ENCODE results near the gene MICALL1.
A peak's percentile ranks its signal among the peaks of the same experiment; 100 is the strongest.
"Not testable (repeated sequence)": the region's sequence is repeated elsewhere in the genome, so short reads cannot be mapped to it uniquely, and the experiment has no call there.

The MICALL1 gene

GRCh38 chr22:37953062-37953436, 47.0 kb downstream of the MICALL1 start:
- peak overlapping the region; percentile 79 for H3K4me2 ChIP-seq (ENCODE audit: low read length)
- no peaks in the 10 kb centered on the region for H3F3A ChIP-seq (ENCODE audit: insufficient read depth, low read length)
- TF ChIP-seq CTCF (IDR thresholded peaks at IDR 0.05; ENCODE audit: low read length), result no peak
- no peak for TF ChIP-seq EZH2 (IDR thresholded peaks at IDR 0.05; ENCODE audit: borderline replicate concordance, low read length)
- no peaks in the 10 kb centered on the region for H4K20me1 ChIP-seq (ENCODE audit: insufficient read depth, low read length)
- H3K9ac ChIP-seq (ENCODE audit: low read length), result peak overlapping the region; percentile 92; the same call in 1 of the 2 replicates
- H3K9me3 ChIP-seq (ENCODE audit: low read length), result no peaks in the 10 kb centered on the region
- peaks cover 20% of the 10 kb centered on the region for H3K4me1 ChIP-seq (ENCODE audit: insufficient read depth, low read length, severe bottlenecking)
- peak overlapping the region; percentile 95 for H3K4me3 ChIP-seq (ENCODE audit: low read depth, low read length, poor library complexity, severe bottlenecking)
- no peak overlapping the region for H3K27ac ChIP-seq (ENCODE audit: low read depth, low read length, poor library complexity, severe bottlenecking)
- H3K27me3 ChIP-seq (ENCODE audit: insufficient read depth, low read length), result no peaks in the 10 kb centered on the region
- H3K9me2 ChIP-seq (ENCODE audit: low read depth, low read length), result no peaks in the 10 kb centered on the region
- peaks cover 11% of the 10 kb centered on the region for H3K79me2 ChIP-seq (ENCODE audit: insufficient read depth, low read length)
- no peak overlapping the region for H2AFZ ChIP-seq (ENCODE audit: low read length)
- H3K36me3 ChIP-seq (ENCODE audit: insufficient read depth, low read length), result peaks cover 16% of the 10 kb centered on the region

GRCh38 chr22:37953437-37954179, 47.5 kb downstream of the MICALL1 start, which contains the start of the genes C22orf23 and POLR2F:
TSS of gene C22orf23 (minus strand) at chr22:37953601. CDS start at chr22:37953149, 452 bp downstream.
TSS of gene POLR2F (plus strand) at chr22:37953699. CDS start at chr22:37953788, 89 bp downstream.
- H3K27ac ChIP-seq (ENCODE audit: low read depth, low read length, poor library complexity, severe bottlenecking), result no peak within 1 kb of the TSS
- H3F3A ChIP-seq (ENCODE audit: insufficient read depth, low read length), result no peaks in the 10 kb centered on the region
- no peaks in the 10 kb centered on the region for H3K9me2 ChIP-seq (ENCODE audit: low read depth, low read length)
- peak within 1 kb of the TSS; percentile 92 for H3K9ac ChIP-seq (ENCODE audit: low read length)
- peaks cover 11% of the 10 kb centered on the region for H3K79me2 ChIP-seq (ENCODE audit: insufficient read depth, low read length)
- peaks cover 20% of the 10 kb centered on the region for H3K4me1 ChIP-seq (ENCODE audit: insufficient read depth, low read length, severe bottlenecking)
- peaks cover 20% of the 10 kb centered on the region for H3K36me3 ChIP-seq (ENCODE audit: insufficient read depth, low read length)
- no peaks in the 10 kb centered on the region for H3K27me3 ChIP-seq (ENCODE audit: insufficient read depth, low read length)
- peak within 1 kb of the TSS; percentile 79 for H3K4me2 ChIP-seq (ENCODE audit: low read length)
- peak within 1 kb of the TSS; percentile 95 for H3K4me3 ChIP-seq (ENCODE audit: low read depth, low read length, poor library complexity, severe bottlenecking)
- no peaks in the 10 kb centered on the region for H4K20me1 ChIP-seq (ENCODE audit: insufficient read depth, low read length)
- H2AFZ ChIP-seq (ENCODE audit: low read length), result no peak within 1 kb of the TSS
- no peaks in the 10 kb centered on the region for H3K9me3 ChIP-seq (ENCODE audit: low read length)
- TF ChIP-seq CTCF (IDR thresholded peaks at IDR 0.05; ENCODE audit: low read length), result no peak
- TF ChIP-seq EZH2 (IDR thresholded peaks at IDR 0.05; ENCODE audit: borderline replicate concordance, low read length), result no peak

- no peaks in the 10 kb centered on the region for H3K27me3 ChIP-seq (ENCODE audit: insufficient read depth, low read length)
- peaks cover 31% of the 10 kb centered on the region for H3K36me3 ChIP-seq (ENCODE audit: insufficient read depth, low read length)
- H2AFZ ChIP-seq (ENCODE audit: low read length), result no peak overlapping the region
- no peaks in the 10 kb centered on the region for H3K9me2 ChIP-seq (ENCODE audit: low read depth, low read length)
- H3K27ac ChIP-seq (ENCODE audit: low read depth, low read length, poor library complexity, severe bottlenecking), result no peak overlapping the region
- no peak for TF ChIP-seq EZH2 (IDR thresholded peaks at IDR 0.05; ENCODE audit: borderline replicate concordance, low read length)
- TF ChIP-seq CTCF (IDR thresholded peaks at IDR 0.05; ENCODE audit: low read length), result no peak
- H4K20me1 ChIP-seq (ENCODE audit: insufficient read depth, low read length), result no peaks in the 10 kb centered on the region
- no peaks in the 10 kb centered on the region for H3K9me3 ChIP-seq (ENCODE audit: low read length)
- peak overlapping the region; percentile 79 for H3K4me2 ChIP-seq (ENCODE audit: low read length)
- peaks cover 20% of the 10 kb centered on the region for H3K4me1 ChIP-seq (ENCODE audit: insufficient read depth, low read length, severe bottlenecking)
- peak overlapping the region; percentile 95 for H3K4me3 ChIP-seq (ENCODE audit: low read depth, low read length, poor library complexity, severe bottlenecking)
- peak overlapping the region; percentile 92 for H3K9ac ChIP-seq (ENCODE audit: low read length)
- H3F3A ChIP-seq (ENCODE audit: insufficient read depth, low read length), result no peaks in the 10 kb centered on the region
- H3K79me2 ChIP-seq (ENCODE audit: insufficient read depth, low read length), result peaks cover 11% of the 10 kb centered on the region
These were observed 48.6 kb downstream of the MICALL1 start for GRCh38 chr22:37954686-37955085.

- not testable (repeated sequence) for H3K27ac ChIP-seq (ENCODE audit: low read depth, low read length, poor library complexity, severe bottlenecking); H3K4me3 ChIP-seq (ENCODE audit: low read depth, low read length, poor library complexity, severe bottlenecking); H3K9me3 ChIP-seq (ENCODE audit: low read length); H3K9me2 ChIP-seq (ENCODE audit: low read depth, low read length); H3K27me3 ChIP-seq (ENCODE audit: insufficient read depth, low read length); H3K9ac ChIP-seq (ENCODE audit: low read length); H2AFZ ChIP-seq (ENCODE audit: low read length); H3K4me2 ChIP-seq (ENCODE audit: low read length); H4K20me1 ChIP-seq (ENCODE audit: insufficient read depth, low read length); H3F3A ChIP-seq (ENCODE audit: insufficient read depth, low read length)
- Histone ChIP-seq H3K79me2 (ENCODE audit: insufficient read depth, low read length) (peaks cover 11% of the 10 kb centered on the region), H3K36me3 (ENCODE audit: insufficient read depth, low read length) (peaks cover 40% of the 10 kb centered on the region), H3K4me1 (ENCODE audit: insufficient read depth, low read length, severe bottlenecking) (peaks cover 20% of the 10 kb centered on the region)
These were observed 49.8 kb downstream of the MICALL1 start for GRCh38 chr22:37955825-37956397.
